GM06990 (cell line): ENCODE results near the gene PRDM15.

Experiments used
- DNase-seq: peaks from one replicate; pipeline ENCODE4 v3.0.0-alpha.2; 2011; ENCODE audit not compliant: insufficient read length; ENCODE audit errors: extremely low read depth
- H3K27me3 ChIP-seq: replicated peaks from 2 replicates; pipeline ENCODE4 v1.6.0; 2011; ENCODE audit warnings: low read length; ENCODE audit not compliant: control insufficient read depth, insufficient read depth
- H3K36me3 ChIP-seq: 2 replicates; pipeline ENCODE4 v1.5.1; 2011; ENCODE audit warnings: low read length; ENCODE audit not compliant: control insufficient read depth, insufficient read depth
- H3K4me3 ChIP-seq: replicated peaks from 2 replicates; pipeline ENCODE4 v1.5.1; 2011; ENCODE audit warnings: low read depth, mild to moderate bottlenecking, control low read depth, low read length
- CTCF ChIP-seq: IDR thresholded peaks from 2 replicates; pipeline ENCODE4 v1.5.1; 2011; ENCODE audit warnings: low read length, control low read depth, mild to moderate bottlenecking, inconsistent platforms; ENCODE audit not compliant: insufficient read depth, poor library complexity, severe bottlenecking

The PRDM15 gene

GRCh38 chr21:41753006-41753898 is 125.9 kb downstream of the PRDM15 start:
- no peaks in the 10 kb centered on the region for H3K27me3 ChIP-seq
- DNase-seq = no peak
- H3K36me3 ChIP-seq = no peaks in the 10 kb centered on the region
- no peak for TF ChIP-seq CTCF
- no peak overlapping the region for H3K4me3 ChIP-seq

GRCh38 chr21:41752231-41752681 is 126.9 kb downstream of the PRDM15 start:
- TF ChIP-seq CTCF = no peak
- no peak for DNase-seq
- Histone ChIP-seq H3K4me3 (no peak overlapping the region), H3K27me3 (no peaks in the 10 kb centered on the region), H3K36me3 (no peaks in the 10 kb centered on the region)

GRCh38 chr21:41751611-41752011 is 127.5 kb downstream of the PRDM15 start:
- DNase-seq = no peak
- no peaks in the 10 kb centered on the region for H3K36me3 ChIP-seq

GRCh38 chr21:41750532-41751151 is 128.5 kb downstream of the PRDM15 start:
- no peak for TF ChIP-seq CTCF
- no peak for DNase-seq
- no peaks in the 10 kb centered on the region for H3K36me3 ChIP-seq
- H3K27me3 ChIP-seq = no peaks in the 10 kb centered on the region
- H3K4me3 ChIP-seq = no peak overlapping the region

More at GRCh38 chr21:41751611-41752011, 127.5 kb downstream of the PRDM15 start:
- no peak overlapping the region for H3K4me3 ChIP-seq
- TF ChIP-seq CTCF = no peak
- H3K27me3 ChIP-seq = no peaks in the 10 kb centered on the region

GRCh38 chr21:41750051-41750450 is 129.1 kb downstream of the PRDM15 start:
- no peaks in the 10 kb centered on the region for H3K27me3 ChIP-seq
- H3K36me3 ChIP-seq = no peaks in the 10 kb centered on the region
- no peak for DNase-seq
- TF ChIP-seq CTCF = no peak
- H3K4me3 ChIP-seq = no peak overlapping the region
